Measurements from ENCODE around the gene ENG. TPM values are rescaled to one million over a fixed set of nuclear protein-coding genes. Genes with fewer than 3 reads are reported as not detected.

Gene ENG
- total and polyA plus RNA-seq, 2 of the 8 experiments (the other 6 are each of a cell fraction or from before 2014, with no cell fraction given), result 1.8 to 4.4 TPM

DNA sequence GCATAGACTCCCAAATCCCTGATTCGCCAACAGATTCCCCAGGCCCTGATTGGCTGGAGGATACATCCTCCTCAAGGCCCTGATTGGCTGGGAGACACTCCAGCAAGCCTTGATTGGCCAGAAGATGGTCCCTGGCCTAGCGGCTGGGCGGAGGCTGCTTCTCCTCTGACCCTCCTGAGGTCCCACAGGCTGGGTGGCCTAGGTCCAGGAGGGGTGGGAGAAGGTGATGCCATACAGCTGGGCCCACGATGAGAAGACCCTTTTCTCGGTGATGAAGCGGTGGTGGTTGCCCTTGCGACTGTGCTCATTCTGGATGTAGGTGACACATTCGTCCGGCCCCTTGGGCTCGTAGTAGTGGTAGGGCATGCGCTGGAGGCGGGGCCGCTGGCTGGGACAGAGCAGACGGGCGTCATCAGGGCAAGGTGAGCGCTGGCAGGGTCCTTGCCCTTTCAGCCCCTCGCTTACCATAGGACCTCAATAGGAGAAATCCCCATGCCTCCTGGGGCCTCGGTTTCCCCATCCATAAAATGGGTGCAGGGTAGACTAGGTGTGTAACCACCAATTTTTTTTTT, 32.0 kb upstream of the ENG start (continued):
- TF ChIP-seq SP1 (IDR thresholded peaks at IDR 0.05; ENCODE audit: low read depth, low read length) (peak; percentile 89), SP4 (IDR thresholded peaks at IDR 0.05; ENCODE audit: low read length) (no peak), SRF (IDR thresholded peaks at IDR 0.05; ENCODE audit: low read depth, low read length) (no peak), YY1 (IDR thresholded peaks at IDR 0.05; ENCODE audit: low read depth, low read length) (no peak), BCL11A (IDR thresholded peaks at IDR 0.05; ENCODE audit: low read depth in 2 of 2, low read length in 2 of 2) (no peak), BRCA1 (IDR thresholded peaks at IDR 0.05; ENCODE audit: low read depth, low read length) (no peak), CHD2 (IDR thresholded peaks at IDR 0.05; ENCODE audit: low read length) (peak; percentile 77), BACH1 (IDR thresholded peaks at IDR 0.05; ENCODE audit: low read length) (no peak), RBBP5 (IDR thresholded peaks at IDR 0.05; ENCODE audit: borderline replicate concordance, low read depth, low read length) (no peak), TEAD4 (IDR thresholded peaks at IDR 0.05; ENCODE audit: low read depth, low read length) (no peak)
- TF ChIP-seq, protein P1, sequence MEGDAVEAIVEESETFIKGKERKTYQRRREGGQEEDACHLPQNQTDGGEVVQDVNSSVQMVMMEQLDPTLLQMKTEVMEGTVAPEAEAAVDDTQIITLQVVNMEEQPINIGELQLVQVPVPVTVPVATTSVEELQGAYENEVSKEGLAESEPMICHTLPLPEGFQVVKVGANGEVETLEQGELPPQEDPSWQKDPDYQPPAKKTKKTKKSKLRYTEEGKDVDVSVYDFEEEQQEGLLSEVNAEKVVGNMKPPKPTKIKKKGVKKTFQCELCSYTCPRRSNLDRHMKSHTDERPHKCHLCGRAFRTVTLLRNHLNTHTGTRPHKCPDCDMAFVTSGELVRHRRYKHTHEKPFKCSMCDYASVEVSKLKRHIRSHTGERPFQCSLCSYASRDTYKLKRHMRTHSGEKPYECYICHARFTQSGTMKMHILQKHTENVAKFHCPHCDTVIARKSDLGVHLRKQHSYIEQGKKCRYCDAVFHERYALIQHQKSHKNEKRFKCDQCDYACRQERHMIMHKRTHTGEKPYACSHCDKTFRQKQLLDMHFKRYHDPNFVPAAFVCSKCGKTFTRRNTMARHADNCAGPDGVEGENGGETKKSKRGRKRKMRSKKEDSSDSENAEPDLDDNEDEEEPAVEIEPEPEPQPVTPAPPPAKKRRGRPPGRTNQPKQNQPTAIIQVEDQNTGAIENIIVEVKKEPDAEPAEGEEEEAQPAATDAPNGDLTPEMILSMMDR (IDR thresholded peaks at IDR 0.05; ENCODE audit: control extremely low read depth in 1 of 3, insufficient read depth in 1 of 3, low read depth in 1 of 3, low read length in 3 of 3), result no peak
